GM15510 (cell line): ENCODE results near the gene LRMDA.

ENCODE experiments used
- POLR2A ChIP-seq: IDR thresholded peaks from 3 replicates; pipeline ENCODE4 v1.6.1; 2011; ENCODE audit warnings: borderline replicate concordance; ENCODE audit not compliant: insufficient read length; ENCODE audit errors: extremely low read depth

LRMDA gene

DNA sequence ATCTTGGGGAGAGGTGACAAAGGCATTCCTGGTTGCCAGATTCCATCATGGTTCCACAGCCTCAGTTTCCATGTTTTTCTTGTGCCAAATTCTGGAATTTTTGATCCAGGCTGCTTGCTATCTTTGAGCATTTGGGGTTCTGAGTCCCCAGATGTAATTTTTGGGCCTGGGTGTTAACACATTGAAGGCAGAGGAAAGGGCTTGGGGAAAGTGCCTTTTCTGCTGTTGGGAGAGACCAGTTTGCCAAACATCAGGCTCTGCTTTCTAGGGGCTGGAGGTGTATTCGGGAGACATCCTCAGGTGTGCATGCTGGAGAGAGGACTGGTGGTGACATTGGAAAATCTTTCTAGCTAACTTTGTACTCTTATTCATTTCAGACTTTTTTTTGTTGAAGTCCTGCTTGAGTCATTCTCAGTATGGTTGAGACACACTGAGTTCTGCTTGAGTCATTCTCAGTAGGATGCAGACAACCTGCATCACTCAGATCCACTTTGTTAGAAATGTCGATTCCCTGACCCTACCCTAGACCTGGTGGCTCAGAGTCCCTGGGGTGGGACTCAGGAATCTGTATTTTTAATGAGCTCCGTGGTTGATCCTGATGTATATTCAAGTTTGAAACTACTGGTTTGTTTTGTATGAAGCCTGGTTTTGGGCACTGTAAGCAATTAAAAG, 101.0 kb downstream of the LRMDA start:
- no peak for TF ChIP-seq POLR2A

DNA sequence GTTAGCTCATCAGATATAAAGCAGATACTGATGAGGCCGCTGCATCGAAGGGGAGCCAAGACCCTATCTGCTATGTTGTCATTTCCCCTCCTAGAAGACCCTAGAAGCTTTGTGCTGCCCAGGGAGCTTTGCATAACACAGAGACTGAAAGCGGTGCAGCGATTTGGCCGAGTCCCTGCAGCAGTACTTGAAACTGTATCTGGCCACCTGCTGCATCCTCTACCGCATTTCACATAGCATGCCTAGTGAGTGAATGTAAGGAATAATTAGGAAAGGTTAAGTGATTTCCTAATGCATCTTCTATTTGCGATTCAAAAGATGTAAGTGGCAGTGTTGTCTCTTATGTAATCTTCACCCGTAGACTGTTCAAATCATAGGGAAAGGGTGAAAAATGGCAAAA, 106.7 kb downstream of the LRMDA start:
- no peak for TF ChIP-seq POLR2A

DNA sequence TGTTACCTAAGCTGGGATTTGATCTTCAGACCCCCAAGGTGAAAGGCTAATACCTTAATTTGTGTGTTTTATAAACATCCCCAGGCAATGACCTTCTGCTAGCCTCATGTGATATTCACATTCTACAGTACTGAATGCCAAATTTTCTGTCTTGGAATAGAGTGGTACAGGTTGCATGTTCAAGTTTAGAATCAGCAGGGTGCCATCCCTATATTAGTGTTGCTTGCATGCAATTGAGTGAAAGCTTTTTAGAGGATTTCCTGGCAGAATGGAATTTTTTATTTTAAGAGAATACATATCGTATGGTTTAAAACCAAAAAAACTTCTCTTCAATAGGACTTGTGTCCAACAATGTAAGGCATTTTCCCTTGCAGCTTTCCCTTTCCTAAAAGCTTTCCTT, 107.3 kb downstream of the LRMDA start:
- TF ChIP-seq POLR2A, result no peak

DNA sequence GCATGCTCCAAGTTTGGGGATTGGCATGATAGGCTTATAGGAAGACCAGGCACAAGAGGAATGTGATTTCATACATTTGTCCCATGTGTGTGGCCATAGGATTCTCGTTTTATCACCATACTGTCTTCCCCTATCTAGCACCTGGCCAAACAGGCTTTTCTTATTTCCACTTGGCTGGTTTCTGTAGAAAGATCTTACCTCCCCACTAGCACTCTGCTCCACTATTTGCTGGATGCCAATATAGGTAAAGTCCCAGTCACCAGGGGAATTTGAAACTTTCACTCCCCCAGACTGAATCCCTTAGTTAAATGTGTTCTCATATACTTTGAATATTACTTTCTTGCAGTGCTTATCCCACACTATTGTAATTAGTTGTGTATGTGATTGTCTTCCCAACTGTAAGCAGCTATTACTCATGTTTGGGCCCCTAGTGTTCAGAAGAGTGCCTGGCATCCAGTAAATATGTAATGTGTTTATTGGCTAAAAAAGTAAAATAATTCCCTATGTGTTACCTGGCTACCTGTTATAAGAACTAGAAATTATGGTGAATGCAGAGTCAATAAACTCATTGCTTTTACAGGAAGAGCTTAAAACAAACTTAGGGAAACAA, 109.0 kb downstream of the LRMDA start:
- no peak for TF ChIP-seq POLR2A

DNA sequence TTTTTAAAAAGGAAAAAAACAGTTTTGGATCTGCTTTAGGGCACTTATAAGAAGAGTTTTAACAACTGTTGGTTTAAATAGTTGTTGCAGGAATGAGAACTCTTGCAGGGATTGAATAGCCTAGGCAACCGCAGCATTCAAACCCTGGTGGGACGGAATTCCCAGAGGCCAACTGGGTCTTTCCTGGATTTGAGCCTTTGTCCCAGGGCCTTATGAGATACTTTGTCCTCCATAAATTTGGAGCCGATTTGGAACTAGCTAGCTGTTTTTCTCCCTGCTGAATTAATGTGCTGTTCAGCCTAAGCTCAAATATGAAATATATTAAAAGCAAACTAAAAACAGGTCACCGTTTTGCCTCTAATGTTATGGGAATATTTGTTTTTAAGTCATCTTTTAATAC, 109.6 kb downstream of the LRMDA start:
- no peak for TF ChIP-seq POLR2A

DNA sequence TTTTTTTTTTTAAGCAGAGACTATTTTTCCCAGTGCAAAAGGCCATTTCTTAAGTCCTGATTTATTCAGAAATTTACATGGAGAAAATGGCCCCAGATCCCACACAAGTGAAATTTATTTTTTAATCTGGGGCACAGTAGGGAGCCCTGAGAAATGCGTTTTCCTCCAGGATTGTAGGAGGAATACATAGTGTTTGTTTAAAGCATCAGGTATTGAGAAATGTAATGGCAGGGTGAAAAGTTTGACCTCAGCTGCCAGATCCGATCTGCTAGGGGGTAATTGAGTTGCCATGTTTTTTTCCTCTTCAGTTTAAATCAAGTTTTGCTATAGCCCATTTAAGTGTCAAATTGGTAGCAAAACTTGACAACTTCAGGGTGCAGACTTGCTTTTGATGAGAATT, 110.0 kb downstream of the LRMDA start:
- TF ChIP-seq POLR2A, result no peak

DNA sequence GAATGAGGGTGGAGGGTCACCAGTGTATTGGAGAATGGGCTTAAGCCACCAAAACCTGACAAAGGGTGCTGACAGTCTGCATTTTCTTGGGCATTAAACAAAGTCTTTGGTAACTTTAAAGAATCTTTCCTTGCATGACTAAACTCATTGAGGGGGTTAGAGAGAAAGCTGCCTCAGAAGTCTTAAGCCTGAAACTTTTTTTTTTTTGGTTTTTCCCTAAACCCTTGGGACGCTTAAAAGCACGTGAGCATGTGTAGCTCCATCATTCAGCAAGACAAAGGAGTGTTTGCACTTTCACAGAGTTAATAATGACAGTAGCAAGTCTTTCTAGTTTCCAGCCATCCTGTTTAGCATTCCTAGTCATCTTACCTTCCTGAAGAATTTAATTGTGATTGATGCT, 110.7 kb downstream of the LRMDA start:
- TF ChIP-seq POLR2A, result no peak

DNA sequence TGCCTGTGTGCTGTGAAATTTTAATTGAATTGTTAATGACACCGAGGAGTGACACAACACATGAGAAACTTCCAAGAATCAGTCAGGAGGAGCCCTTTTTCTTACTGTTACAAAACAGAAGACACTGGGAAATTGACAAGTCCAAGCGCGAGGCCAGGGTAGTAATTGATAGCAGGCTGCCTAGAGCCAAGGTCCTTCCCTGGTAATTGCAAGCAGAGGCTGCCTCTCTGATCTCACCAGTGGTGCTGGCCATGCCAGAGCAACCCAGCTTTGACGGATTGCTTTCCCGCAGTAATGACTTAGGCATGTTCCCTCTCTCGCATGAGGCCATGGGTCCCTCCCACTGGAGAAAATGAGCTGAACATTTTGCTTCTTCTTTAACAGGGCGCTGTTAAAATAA, 111.5 kb downstream of the LRMDA start:
- no peak for TF ChIP-seq POLR2A

DNA sequence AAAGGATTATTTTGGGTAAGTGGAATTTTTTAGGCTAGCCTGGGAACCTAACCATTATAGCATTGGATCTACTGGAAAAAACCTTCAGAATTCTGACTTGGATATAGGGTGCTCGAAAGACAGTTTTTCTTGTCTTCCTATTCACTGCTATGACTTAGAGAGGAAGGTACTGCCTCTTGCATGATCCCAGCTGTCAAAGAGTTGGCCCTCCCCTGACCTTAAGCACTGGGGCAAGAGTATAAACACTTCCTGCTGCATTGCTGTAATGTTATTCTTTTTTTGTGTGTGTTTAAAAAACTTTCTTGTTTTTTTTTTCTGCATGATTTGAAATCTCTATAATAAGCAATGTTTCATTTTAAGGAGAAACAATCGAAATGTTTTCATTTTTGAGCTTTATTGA, 113.0 kb downstream of the LRMDA start:
- no peak for TF ChIP-seq POLR2A

DNA sequence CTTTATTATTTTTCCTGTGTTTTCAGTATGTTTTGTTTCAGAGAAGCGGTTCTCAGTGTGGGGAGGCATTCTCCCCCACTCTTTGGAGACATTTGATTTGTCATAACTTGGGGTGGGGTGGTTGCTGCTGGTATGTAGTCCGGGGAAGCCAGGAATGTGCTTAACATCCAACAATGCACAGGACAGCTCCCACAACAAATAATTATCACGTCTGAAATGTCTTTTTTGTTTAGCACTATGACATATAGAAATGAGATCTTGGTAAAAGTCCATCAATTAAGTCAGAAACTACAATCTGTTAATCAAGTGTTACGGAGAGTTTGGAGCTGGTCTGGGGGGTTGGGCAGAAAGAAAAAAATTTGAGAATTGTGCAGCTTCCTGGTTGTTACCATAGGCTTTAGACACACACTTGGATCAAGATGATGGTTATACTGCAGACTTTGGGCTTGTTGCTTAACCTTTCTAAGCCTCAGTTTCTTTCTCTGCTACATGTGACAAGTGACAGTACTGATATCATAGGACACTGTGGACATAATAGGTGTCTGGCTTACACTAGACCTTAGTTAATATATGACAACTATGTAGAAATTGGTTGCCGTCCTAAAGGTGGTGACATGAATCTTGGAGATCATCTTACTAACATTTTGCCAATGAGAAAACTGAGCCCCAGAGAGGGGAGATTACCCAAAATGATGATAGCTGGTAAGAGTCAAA, 113.7 kb downstream of the LRMDA start:
- TF ChIP-seq POLR2A, result no peak

DNA sequence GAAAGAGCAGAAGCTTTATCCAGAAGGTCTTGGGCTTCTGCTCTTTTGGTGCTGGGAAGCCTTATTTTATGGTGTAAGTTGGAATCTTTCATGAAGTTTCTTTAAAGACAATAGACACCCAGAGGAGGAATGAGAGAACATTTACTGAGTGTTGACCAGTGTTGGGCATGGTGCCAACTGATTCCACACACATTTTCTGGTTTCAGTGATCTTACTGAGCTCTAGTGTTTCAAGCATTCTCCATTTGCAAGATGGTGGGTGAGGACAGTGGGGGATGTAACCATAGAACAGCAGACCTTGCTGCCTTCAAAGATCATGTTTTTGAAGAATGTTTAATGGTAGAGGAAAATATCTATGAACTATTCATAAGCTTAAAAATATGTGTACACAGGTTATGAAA, 114.6 kb downstream of the LRMDA start:
- no peak for TF ChIP-seq POLR2A

DNA sequence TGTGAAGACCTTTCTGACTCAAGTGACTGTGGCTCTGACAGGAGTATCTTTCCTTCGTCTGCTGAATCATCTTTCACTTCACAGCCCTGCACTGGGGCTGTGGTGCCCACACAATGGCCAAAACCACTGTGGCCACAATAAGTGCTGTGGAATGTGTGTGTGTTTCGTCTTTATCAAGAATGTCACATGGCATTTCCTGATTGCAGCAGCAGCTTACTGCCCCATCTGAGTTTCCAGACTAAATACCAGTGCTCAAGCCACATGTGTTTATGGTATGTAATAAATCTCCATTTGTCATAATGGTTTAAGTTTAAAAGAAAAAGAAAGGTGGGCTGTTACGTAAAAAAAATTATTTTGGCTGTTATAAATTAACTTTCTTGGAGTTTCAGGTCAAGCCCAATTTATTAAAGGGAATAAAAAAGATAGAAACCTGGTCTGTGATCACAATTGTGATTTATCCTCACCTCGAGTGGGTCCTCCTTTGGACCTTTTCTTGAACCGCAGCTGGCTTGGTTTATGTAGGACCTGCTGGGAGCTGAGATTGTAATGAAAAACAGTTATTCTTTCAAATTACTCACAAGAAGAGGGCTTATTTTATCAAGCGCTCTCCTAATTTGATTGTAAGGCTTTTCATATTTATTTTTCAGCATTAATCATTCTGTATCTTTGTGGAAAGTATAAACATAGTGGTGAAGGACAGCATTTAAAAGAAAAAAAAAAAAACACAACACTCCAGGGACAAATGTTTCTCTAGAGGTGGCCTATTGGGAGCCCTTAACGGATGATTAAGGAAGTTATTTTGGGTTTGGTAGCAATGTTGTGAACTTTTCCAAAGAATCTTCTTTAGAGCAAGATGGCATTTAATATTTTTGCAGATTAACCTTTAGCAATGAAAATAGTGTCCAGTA, 116.2 kb downstream of the LRMDA start:
- TF ChIP-seq POLR2A, result no peak

DNA sequence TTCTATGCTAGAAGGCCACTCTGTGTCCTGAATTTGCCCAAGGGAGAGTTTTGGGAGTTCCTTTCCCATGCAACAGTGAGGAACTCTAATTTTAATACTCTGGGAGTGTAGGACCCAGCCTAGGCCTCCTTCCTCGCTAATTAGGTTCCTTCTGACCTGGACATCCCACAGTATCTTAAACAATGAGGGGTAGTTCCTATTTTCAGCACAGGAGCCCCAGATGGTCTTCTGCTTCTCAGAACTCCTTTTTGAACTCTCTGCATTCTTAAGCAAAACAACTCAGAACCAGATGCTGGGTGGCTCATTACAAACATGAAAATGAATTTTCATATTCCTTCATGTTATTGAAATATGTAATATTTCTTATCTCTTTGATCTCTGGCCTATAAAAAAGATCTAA, 116.9 kb downstream of the LRMDA start:
- TF ChIP-seq POLR2A, result no peak

DNA sequence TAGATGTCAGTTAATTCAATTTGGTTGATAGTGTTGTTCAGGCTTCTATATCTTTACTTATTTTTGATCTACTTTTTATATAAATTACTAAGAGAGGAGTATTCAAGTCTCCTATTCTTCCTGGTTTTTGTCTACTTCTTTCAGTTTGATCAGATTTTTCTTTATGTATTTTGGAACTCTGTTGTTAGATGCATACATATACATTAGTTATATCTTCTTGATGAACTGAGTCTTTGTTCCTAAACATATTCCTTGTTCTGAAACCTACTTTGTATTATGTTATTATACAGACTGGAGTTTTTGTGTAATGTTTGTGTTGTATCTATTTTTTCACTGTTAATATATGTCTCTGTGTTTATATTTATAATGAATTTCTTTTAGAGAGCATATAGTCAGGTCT, 118.8 kb downstream of the LRMDA start:
- no peak for TF ChIP-seq POLR2A

DNA sequence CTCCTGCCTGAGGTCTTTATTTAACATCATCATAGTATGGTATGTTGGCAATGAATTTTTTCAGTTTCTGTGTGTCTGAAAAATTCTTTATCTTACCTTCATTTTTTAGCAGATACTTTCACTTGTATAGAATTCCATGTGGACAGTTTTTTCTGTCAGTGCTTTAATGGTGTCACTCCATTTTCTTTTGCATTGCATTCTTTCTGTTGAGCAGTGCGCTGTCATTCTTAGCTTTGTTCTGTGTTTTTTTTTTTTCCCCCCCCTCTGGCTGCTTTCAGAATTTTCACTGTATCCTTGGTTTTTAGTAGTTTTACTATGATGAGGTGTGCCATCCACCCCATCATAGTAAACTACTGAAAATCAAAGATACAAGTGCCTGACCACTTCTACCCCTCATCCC, 120.7 kb downstream of the LRMDA start:
- TF ChIP-seq POLR2A, result no peak
